Nephron (organoid): ENCODE results near the gene PFKFB1.
A peak's percentile ranks its signal among the peaks of the same experiment; 100 is the strongest.

Source experiments
- H3K27ac Mint-ChIP-seq, 3 experiments: 2 replicates each; pipeline ENCODE4 v1.8.0; 2020; ENCODE audit warnings: mixed read lengths in 3 of 3, mild to moderate bottlenecking in 2 of 3, moderate library complexity in 1 of 3
- H3K27me3 Mint-ChIP-seq: 2 replicates; pipeline ENCODE4 v1.8.0; 2021; ENCODE audit warnings: low read depth, mild to moderate bottlenecking, moderate library complexity, mixed read lengths
- H3K36me3 Mint-ChIP-seq: 2 replicates; pipeline ENCODE4 v1.8.0; 2020; ENCODE audit warnings: low read depth, mixed read lengths
- H3K4me1 Mint-ChIP-seq: 2 replicates; pipeline ENCODE4 v1.8.0; 2020; ENCODE audit warnings: mixed read lengths
- H3K4me3 Mint-ChIP-seq, 3 experiments: 2 replicates each; pipeline ENCODE4 v1.8.0; 2020; ENCODE audit warnings: mild to moderate bottlenecking in 3 of 3, mixed read lengths in 3 of 3, moderate library complexity in 2 of 3
- H3K9me3 Mint-ChIP-seq: 2 replicates; pipeline ENCODE4 v1.8.0; 2020; ENCODE audit warnings: mixed read lengths
- TF ChIP-seq, protein P1 (sequence below), 3 experiments: fragments of 200-600 bp; sonication (generic); IDR thresholded peaks; one replicate each; pipeline ENCODE4 v1.5.0; 2021; ENCODE audit warnings: antibody characterized with exemption in 3 of 3; ENCODE audit not compliant: unreplicated experiment in 3 of 3

Gene PFKFB1

DNA sequence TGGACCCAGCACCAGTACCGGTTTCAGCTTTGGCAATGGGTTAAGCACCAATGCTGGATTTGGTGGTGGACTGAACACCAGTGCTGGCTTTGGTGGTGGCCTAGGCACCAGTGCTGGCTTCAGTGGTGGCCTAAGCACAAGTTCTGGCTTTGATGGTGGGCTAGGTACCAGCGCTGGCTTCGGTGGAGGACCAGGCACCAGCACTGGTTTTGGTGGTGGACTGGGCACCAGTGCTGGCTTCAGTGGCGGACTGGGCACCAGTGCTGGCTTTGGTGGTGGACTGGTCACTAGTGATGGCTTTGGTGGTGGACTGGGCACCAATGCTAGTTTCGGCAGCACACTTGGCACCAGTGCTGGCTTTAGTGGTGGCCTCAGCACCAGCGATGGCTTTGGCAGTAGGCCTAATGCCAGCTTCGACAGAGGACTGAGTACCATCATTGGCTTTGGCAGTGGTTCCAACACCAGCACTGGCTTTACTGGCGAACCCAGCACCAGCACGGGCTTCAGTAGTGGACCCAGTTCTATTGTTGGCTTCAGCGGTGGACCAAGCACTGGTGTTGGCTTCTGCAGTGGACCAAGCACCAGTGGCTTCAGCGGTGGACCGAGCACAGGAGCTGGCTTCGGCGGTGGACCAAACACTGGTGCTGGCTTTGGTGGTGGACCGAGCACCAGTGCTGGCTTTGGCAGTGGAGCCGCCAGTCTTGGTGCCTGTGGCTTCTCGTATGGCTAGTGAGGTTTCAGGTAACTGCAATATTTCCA is 63.5 kb downstream of the PFKFB1 start:
- H3K4me3 Mint-ChIP-seq: no peak overlapping the region
- no peak overlapping the region for H3K27ac Mint-ChIP-seq
- TF ChIP-seq, protein P1, sequence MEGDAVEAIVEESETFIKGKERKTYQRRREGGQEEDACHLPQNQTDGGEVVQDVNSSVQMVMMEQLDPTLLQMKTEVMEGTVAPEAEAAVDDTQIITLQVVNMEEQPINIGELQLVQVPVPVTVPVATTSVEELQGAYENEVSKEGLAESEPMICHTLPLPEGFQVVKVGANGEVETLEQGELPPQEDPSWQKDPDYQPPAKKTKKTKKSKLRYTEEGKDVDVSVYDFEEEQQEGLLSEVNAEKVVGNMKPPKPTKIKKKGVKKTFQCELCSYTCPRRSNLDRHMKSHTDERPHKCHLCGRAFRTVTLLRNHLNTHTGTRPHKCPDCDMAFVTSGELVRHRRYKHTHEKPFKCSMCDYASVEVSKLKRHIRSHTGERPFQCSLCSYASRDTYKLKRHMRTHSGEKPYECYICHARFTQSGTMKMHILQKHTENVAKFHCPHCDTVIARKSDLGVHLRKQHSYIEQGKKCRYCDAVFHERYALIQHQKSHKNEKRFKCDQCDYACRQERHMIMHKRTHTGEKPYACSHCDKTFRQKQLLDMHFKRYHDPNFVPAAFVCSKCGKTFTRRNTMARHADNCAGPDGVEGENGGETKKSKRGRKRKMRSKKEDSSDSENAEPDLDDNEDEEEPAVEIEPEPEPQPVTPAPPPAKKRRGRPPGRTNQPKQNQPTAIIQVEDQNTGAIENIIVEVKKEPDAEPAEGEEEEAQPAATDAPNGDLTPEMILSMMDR (IDR thresholded peaks at IDR 0.05; ENCODE audit: unreplicated experiment in 3 of 3): no peak

DNA sequence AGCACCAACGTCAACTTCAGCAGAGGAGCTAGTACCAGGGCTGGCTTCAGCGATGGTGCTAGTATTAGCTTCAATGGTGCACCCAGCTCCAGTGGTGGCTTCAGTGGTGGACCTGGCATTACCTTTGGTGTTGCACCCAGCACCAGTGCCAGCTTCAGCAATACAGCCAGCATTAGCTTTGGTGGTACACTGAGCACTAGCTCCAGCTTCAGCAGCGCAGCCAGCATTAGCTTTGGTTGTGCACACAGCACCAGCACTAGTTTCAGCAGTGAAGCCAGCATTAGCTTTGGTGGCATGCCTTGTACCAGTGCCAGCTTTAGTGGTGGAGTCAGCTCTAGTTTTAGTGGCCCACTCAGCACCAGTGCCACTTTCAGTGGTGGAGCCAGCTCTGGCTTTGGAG is 65.1 kb downstream of the PFKFB1 start:
- no peak overlapping the region for H3K4me3 Mint-ChIP-seq
- peaks cover 5% of the 10 kb centered on the region for H3K4me1 Mint-ChIP-seq
- peaks cover 54% of the 10 kb centered on the region for H3K36me3 Mint-ChIP-seq

More for the DNA sequence above, 63.5 kb downstream of the PFKFB1 start:
- Mint-ChIP-seq H3K27me3 (no peaks in the 10 kb centered on the region), H3K36me3 (peaks cover 39% of the 10 kb centered on the region), H3K9me3 (peaks cover 14% of the 10 kb centered on the region), H3K4me1 (no peaks in the 10 kb centered on the region)

DNA sequence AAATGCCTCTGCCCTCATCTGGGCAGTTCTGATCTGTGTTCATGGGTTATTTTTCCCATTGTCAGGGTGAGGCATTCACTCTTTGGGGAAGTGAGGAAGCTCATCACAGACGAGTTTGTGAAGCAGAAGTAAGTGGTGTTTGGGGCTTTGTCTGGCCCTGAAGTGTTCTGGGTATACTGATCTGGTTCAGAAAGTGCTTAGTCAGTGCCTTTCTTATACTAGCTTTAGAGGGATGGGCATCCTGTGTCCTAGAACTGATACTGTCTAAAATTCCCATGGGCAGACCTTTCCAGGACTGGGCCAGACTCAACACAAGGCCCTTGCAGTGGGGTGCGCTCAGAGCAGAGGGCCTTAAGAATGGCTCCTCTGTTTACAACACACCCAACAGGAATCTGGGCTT is 67.0 kb downstream of the PFKFB1 start:
- H3K4me3 Mint-ChIP-seq: no peak overlapping the region
- H3K27ac Mint-ChIP-seq: no peak overlapping the region
- H3K27me3 Mint-ChIP-seq: no peaks in the 10 kb centered on the region
- peaks cover 16% of the 10 kb centered on the region for H3K4me1 Mint-ChIP-seq
- H3K9me3 Mint-ChIP-seq: peaks cover 9% of the 10 kb centered on the region
- TF ChIP-seq, protein P1 (IDR thresholded peaks at IDR 0.05; ENCODE audit: unreplicated experiment in 3 of 3): no peak
- peaks cover 53% of the 10 kb centered on the region for H3K36me3 Mint-ChIP-seq

More for the DNA sequence above, 65.1 kb downstream of the PFKFB1 start:
- Mint-ChIP-seq H3K9me3 (peaks cover 15% of the 10 kb centered on the region), H3K27ac (no peak overlapping the region), H3K27me3 (no peaks in the 10 kb centered on the region)
- TF ChIP-seq, protein P1 (IDR thresholded peaks at IDR 0.05; ENCODE audit: unreplicated experiment in 3 of 3): no peak

GRCh38 chrX:54923376-54923775 is 70.6 kb downstream of the PFKFB1 start:
- TF ChIP-seq, protein P1 (IDR thresholded peaks at IDR 0.05; ENCODE audit: unreplicated experiment in 3 of 3): no peak
- no peaks in the 10 kb centered on the region for H3K27me3 Mint-ChIP-seq
- H3K4me3 Mint-ChIP-seq: peak overlapping the region in 1 of 3 experiments; percentile 67
- peaks cover 11% of the 10 kb centered on the region for H3K9me3 Mint-ChIP-seq
- peaks cover 16% of the 10 kb centered on the region for H3K4me1 Mint-ChIP-seq
- H3K36me3 Mint-ChIP-seq: peaks cover 43% of the 10 kb centered on the region
- no peak overlapping the region for H3K27ac Mint-ChIP-seq

DNA sequence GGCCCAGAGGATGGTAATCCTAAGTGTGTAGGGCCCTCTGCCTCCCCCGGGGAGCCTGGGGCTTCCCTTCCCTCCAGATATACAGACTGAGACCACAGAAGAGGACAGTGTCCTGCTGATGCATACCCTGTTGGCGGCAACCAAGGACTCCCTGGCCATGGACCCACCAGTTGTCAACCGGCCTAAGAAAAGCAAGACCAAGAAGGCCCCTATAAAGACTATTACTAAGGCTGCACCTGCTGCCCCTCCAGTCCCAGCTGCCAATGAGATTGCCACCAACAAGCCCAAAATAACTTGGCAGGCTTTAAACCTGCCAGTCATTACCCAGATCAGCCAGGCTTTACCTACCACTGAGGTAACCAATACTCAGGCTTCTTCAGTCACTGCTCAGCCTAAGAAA is 71.4 kb downstream of the PFKFB1 start:
- H3K27ac Mint-ChIP-seq: peak overlapping the region in 2 of 3 experiments; percentile 55 to 86
- TF ChIP-seq, protein P1 (IDR thresholded peaks at IDR 0.05; ENCODE audit: unreplicated experiment in 3 of 3): no peak
- H3K4me3 Mint-ChIP-seq: peak overlapping the region; percentile 90 to 99 (median 96)
- peaks cover 16% of the 10 kb centered on the region for H3K4me1 Mint-ChIP-seq
- H3K36me3 Mint-ChIP-seq: peaks cover 35% of the 10 kb centered on the region
- H3K27me3 Mint-ChIP-seq: no peaks in the 10 kb centered on the region
- H3K9me3 Mint-ChIP-seq: peaks cover 9% of the 10 kb centered on the region
